K562 (cell line): ENCODE results near the gene QKI. TPM values are rescaled to one million over a fixed set of nuclear protein-coding genes. Genes with fewer than 3 reads are reported as not detected.

Experiments used
- ATAC-seq: fragments of 200-7000 bp; cut with Tn5 transposase; 3 replicates; pipeline ENCODE4 v1.9.1; 2020; ENCODE audit warnings: moderate library complexity
- BruUV-seq: library from RNA; stranded (reverse); fragments of 400-500 nt; replicated peaks from 2 replicates; lab custom pipeline; 2021; lab: Mats Ljungman, UMichigan
- CTCF ChIA-PET: fragments of 300-600 bp; formaldehyde crosslinking; extraction: SDS; loops from one replicate; lab custom pipeline; 2021; ENCODE audit warnings: low intra/inter-chr PET ratio; lab: Yijun Ruan, JAX
- POLR2A ChIA-PET: fragments of 300-600, 350-650 bp; sonication (Branson Sonifier 250); formaldehyde crosslinking; extraction: SDS; loops from one replicate; lab custom pipeline; 2021; ENCODE audit warnings: antibody characterized with exemption, inconsistent platforms; lab: Yijun Ruan, JAX
- DNase-seq, 4 experiments: peaks; one replicate each; pipeline versions ENCODE4 v3.0.0 to v3.0.0-alpha.2; 2011 to 2018; ENCODE audit warnings: low spot score in 3 of 4, mixed read lengths in 3 of 4; ENCODE audit errors: extremely low read depth in 1 of 4
- FAIRE-seq: peaks from 2 replicates; lab custom pipeline; 2011; peaks lifted over from hg19 to GRCh38; lab: Jason Lieb, UNC
- H2AFZ ChIP-seq: 2 replicates; pipeline ENCODE4 v1.6.0; 2011; ENCODE audit warnings: low read depth, low read length, control low read depth, inconsistent platforms
- H3K27ac ChIP-seq: fragments of 200-600 bp; 3 replicates; pipeline ENCODE4 v1.8.0; 2011; ENCODE audit warnings: low read depth, mild to moderate bottlenecking, control low read depth, inconsistent platforms, low read length, moderate library complexity, mixed read lengths; ENCODE audit errors: extremely low read depth
- H3K27me3 ChIP-seq, 2 experiments: fragments of 300-600 bp in 1 of 2; 2 replicates in 1 of 2; 3 replicates in 1 of 2; pipeline versions ENCODE4 v1.6.0 to v1.8.0; 2011; ENCODE audit warnings: inconsistent platforms in 2 of 2, low read length in 2 of 2, mild to moderate bottlenecking in 1 of 2, mixed read lengths in 1 of 2, moderate library complexity in 1 of 2; ENCODE audit not compliant: control insufficient read depth in 2 of 2, insufficient read depth in 2 of 2
- H3K36me3 ChIP-seq: fragments of 300-600 bp; 3 replicates; pipeline ENCODE4 v1.8.0; 2011; ENCODE audit warnings: mild to moderate bottlenecking, low read length, inconsistent platforms; ENCODE audit not compliant: control insufficient read depth, insufficient read depth
- H3K4me1 ChIP-seq, 2 experiments: fragments of 200-600 bp in 1 of 2; replicated peaks in 1 of 2; 2 replicates in 1 of 2; 3 replicates in 1 of 2; pipeline versions ENCODE4 v1.5.1 to v1.8.0; 2011; ENCODE audit warnings: inconsistent platforms in 2 of 2, low read length in 2 of 2, mild to moderate bottlenecking in 1 of 2, mixed read lengths in 1 of 2, moderate library complexity in 1 of 2; ENCODE audit not compliant: control insufficient read depth in 2 of 2, insufficient read depth in 2 of 2
- H3K4me2 ChIP-seq: 2 replicates; pipeline ENCODE4 v1.6.1; 2011; ENCODE audit warnings: low read length, control low read depth, inconsistent platforms, mixed read lengths; ENCODE audit not compliant: insufficient read depth
- H3K4me3 ChIP-seq: fragments of 200-600 bp; sonication (generic), shearing (Covaris generic); 2 replicates; pipeline ENCODE4 v1.5.1; 2016; ENCODE audit warnings: control low read depth, inconsistent platforms
- H3K79me2 ChIP-seq: fragments of 200-600 bp; 3 replicates; pipeline ENCODE4 v1.8.0; 2011; ENCODE audit warnings: low read length, inconsistent platforms; ENCODE audit not compliant: control insufficient read depth, insufficient read depth
- H3K9ac ChIP-seq, 2 experiments: 2 replicates each; pipeline versions ENCODE4 v1.6.0 to v1.6.1; 2011; ENCODE audit warnings: low read depth in 2 of 2, low read length in 2 of 2, control low read depth in 1 of 2, inconsistent platforms in 1 of 2, mild to moderate bottlenecking in 1 of 2, mixed read lengths in 1 of 2; ENCODE audit not compliant: insufficient read depth in 1 of 2
- H3K9me1 ChIP-seq: one replicate; pipeline ENCODE4 v1.6.0; 2011; ENCODE audit warnings: inconsistent platforms, mild to moderate bottlenecking, low read length, moderate library complexity; ENCODE audit not compliant: control insufficient read depth, insufficient read depth
- H3K9me3 ChIP-seq: replicated peaks from 2 replicates; pipeline ENCODE4 v1.5.1; 2011; ENCODE audit warnings: low read depth, low read length, inconsistent platforms; ENCODE audit not compliant: control insufficient read depth, insufficient read depth
- H4K20me1 ChIP-seq: replicated peaks from 2 replicates; pipeline ENCODE4 v1.6.1; 2011; ENCODE audit warnings: low read length, inconsistent platforms, mixed read lengths; ENCODE audit not compliant: control insufficient read depth, insufficient read depth
- CHD4 ChIP-seq: fragments of 200-600 bp; sonication (generic); IDR thresholded peaks from 3 replicates; pipeline ENCODE4 v1.6.1; 2012; ENCODE audit warnings: low read depth, mild to moderate bottlenecking, mixed read lengths, low read length, inconsistent platforms; ENCODE audit not compliant: insufficient read depth, insufficient replicate concordance, poor library complexity, severe bottlenecking
- DEAF1 ChIP-seq: fragments of 450-650 bp; formaldehyde crosslinking; IDR thresholded peaks from 2 replicates; pipeline ENCODE4 v1.4.0; 2020; ENCODE audit warnings: mild to moderate bottlenecking, moderate library complexity
- EGR1 ChIP-seq: fragments of 450-650 bp; conservative IDR thresholded peaks from 2 replicates; pipeline ENCODE4 v1.6.1; 2017; ENCODE audit warnings: mild to moderate bottlenecking
- HDAC3 ChIP-seq: fragments of 450-650 bp; IDR thresholded peaks from 2 replicates; pipeline ENCODE4 v1.6.1; 2018; ENCODE audit warnings: borderline replicate concordance, mild to moderate bottlenecking, moderate library complexity; ENCODE audit not compliant: partially characterized antibody
- IRF9 ChIP-seq: fragments of 450-650 bp; IDR thresholded peaks from 2 replicates; pipeline ENCODE4 v1.6.1; 2016; ENCODE audit warnings: missing biosample characterization, missing genetic modification characterization
- SAP30 ChIP-seq: fragments of 200-600 bp; sonication (generic); IDR thresholded peaks from 2 replicates; pipeline ENCODE4 v1.6.1; 2012; ENCODE audit warnings: borderline replicate concordance, low read depth, mild to moderate bottlenecking, moderate library complexity, low read length, control low read depth, inconsistent platforms; ENCODE audit not compliant: insufficient read depth, poor library complexity, severe bottlenecking
- SPI1 ChIP-seq: IDR thresholded peaks from 2 replicates; pipeline ENCODE4 v1.6.1; 2011; ENCODE audit warnings: low read depth, low read length, control low read depth, borderline replicate concordance
- TRIM24 ChIP-seq, 2 experiments: fragments of 450-650 bp; IDR thresholded peaks; 2 replicates each; pipeline ENCODE4 v1.6.1; 2016
- ZFX ChIP-seq: sonication (generic); formaldehyde crosslinking; IDR thresholded peaks from 2 replicates; pipeline ENCODE4 v1.8.0; 2022; ENCODE audit warnings: mild to moderate bottlenecking, missing genetic modification reagents, moderate library complexity
- ZNF133 ChIP-seq: fragments of 250-450 bp; sonication (Bioruptor Pico); IDR thresholded peaks from 2 replicates; pipeline ENCODE4 v1.4.0; 2020; ENCODE audit warnings: mild to moderate bottlenecking
- ZNF280A ChIP-seq: fragments of 450-650 bp; IDR thresholded peaks from 2 replicates; pipeline ENCODE4 v1.6.1; 2018; ENCODE audit warnings: mild to moderate bottlenecking, low read depth; ENCODE audit not compliant: partially characterized antibody
- ZNF395 ChIP-seq: fragments of 200-800 bp; sonication (Bioruptor generic); IDR thresholded peaks from 2 replicates; pipeline ENCODE4 v1.6.1; 2017; ENCODE audit warnings: missing genetic modification characterization, missing compliant biosample characterization
- ZNF507 ChIP-seq: conservative IDR thresholded peaks from 2 replicates; pipeline ENCODE4 v1.6.1; 2017; ENCODE audit warnings: missing genetic modification characterization, missing compliant biosample characterization
- WGBS: fragments of 100-300 bp; shearing (Covaris generic); methylation state at CpG from one replicate; pipeline ENCODE4 v1.1.6; 2016; ENCODE audit warnings: low coverage, mixed read lengths; ENCODE audit not compliant: insufficient coverage; ENCODE audit errors: missing lambda C conversion rate; 5-methylcytosine and 5-hydroxymethylcytosine counted together
- in situ Hi-C: fragments of 300-500 bp; cut with MboI; formaldehyde crosslinking; loops from 4 replicates; pipeline ENCODE4 v1.15.0; 2018; ENCODE audit warnings: inconsistent platforms, mixed read lengths
- intact Hi-C: fragments of 100-400 bp; cut with micrococcal nuclease; formaldehyde crosslinking; loops from 2 replicates; pipeline ENCODE4 v1.14.2; 2022
- polyA plus RNA-seq, 8 experiments: library from polyadenylated mRNA; depleted of rRNA in 4 of 8; stranded (reverse) in 5 of 8; unstranded in 3 of 8; fragments of >200 nt; fragmentation: Nextera tagmentation in 2 of 8; fragmentation: Illumina TruSeq in 1 of 8; extraction: Ambion mirVana in 2 of 8; extraction: Trizol in 1 of 8; gene quantifications; 2 replicates each; pipeline versions ENCODE4 v1.2.1 to v1.2.3, GENCODE V29; 2011 to 2014; ENCODE audit warnings: inconsistent platforms in 1 of 8, missing spikeins in 1 of 8
- total RNA-seq, 7 experiments: library from RNA; depleted of rRNA in 6 of 7; stranded (reverse); fragments of >200 nt in 6 of 7; fragmentation: Illumina TruSeq in 2 of 7; extraction: Trizol in 2 of 7; gene quantifications; 2 replicates each; pipeline versions ENCODE4 v1.2.1 to v1.2.3, GENCODE V29; 2011 to 2021; ENCODE audit warnings: low replicate concordance in 1 of 7

The QKI gene
- total and polyA plus RNA-seq, 9 of the 15 experiments (the other 6 are each of a cell fraction or from before 2014, with no cell fraction given), result 20.4 to 215 (median 123) TPM

- ChIA-PET POLR2A (no interaction called here), CTCF (no interaction called here)
- no peak for DNase-seq
- in situ Hi-C loops, result no loop called here
- TF ChIP-seq ZFX (no peak), DEAF1 (CRISPR knock-in tag) (no peak), ZNF507 (tag) (no peak), HDAC3 (no peak), ZNF395 (CRISPR knock-in tag) (no peak), ZNF133 (CRISPR knock-in tag) (no peak), TRIM24 (IDR thresholded peaks at IDR 0.05) (peak in 1 of 2 experiments; percentile 19; a peak in 1 of 4 replicates), EGR1 (peak; percentile 52), IRF9 (tag) (no peak), ZNF280A (no peak), SPI1 (peak; percentile 75), SAP30 (no peak), CHD4 (no peak)
- TF ChIP-seq, all 486 proteins: peak for 3
- Histone ChIP-seq H3K27ac (no peak overlapping the region), H4K20me1 (no peaks in the 10 kb centered on the region), H3K79me2 (no peaks in the 10 kb centered on the region), H3K27me3 (peaks cover 0 to 4% of the 10 kb centered on the region in 2 experiments; a peak in 1 of 5 replicates), H3K9me3 (no peaks in the 10 kb centered on the region), H3K4me1 (no peaks in the 10 kb centered on the region), H3K9me1 (no peaks in the 10 kb centered on the region), H3K4me2 (no peak overlapping the region), H3K4me3 (no peak overlapping the region), H2AFZ (no peak overlapping the region), H3K36me3 (no peaks in the 10 kb centered on the region), H3K9ac (no peak overlapping the region)
- intact Hi-C loops, result no loop called here
- ATAC-seq (no peak), FAIRE-seq (no peak)
- BruUV-seq, result no TSS peak
- WGBS, result 15% methylated on average over 4 of the region's 4 CpGs
These were observed 191.0 kb downstream of the QKI start for GRCh38 chr6:163605385-163606097.
